Testis (tissue), 2 donors: ENCODE measurements around the gene SIGLEC8.
"Not testable (repeated sequence)": the region's sequence is repeated elsewhere in the genome, so short reads cannot be mapped to it uniquely, and the experiment has no call there.

ENCODE experiments used
- CTCF ChIP-seq, 3 experiments: fragments of 450-650 bp in 2 of 3; fragments of 200-600 bp in 1 of 3; sonication (generic) in 1 of 3; IDR thresholded peaks; one replicate each; pipeline ENCODE4 v1.5.1; 2016 to 2019; ENCODE audit warnings: antibody characterized with exemption in 3 of 3, mild to moderate bottlenecking in 2 of 3, moderate library complexity in 1 of 3
- POLR2A ChIP-seq: fragments of 450-650 bp; IDR thresholded peaks from one replicate; pipeline ENCODE4 v1.6.1; 2017; ENCODE audit warnings: antibody characterized with exemption, mild to moderate bottlenecking, moderate library complexity

- TF ChIP-seq CTCF (IDR thresholded peaks at IDR 0.05); POLR2A: not testable (repeated sequence)
Observed at GRCh38 chr19:51416422-51416821, 41.8 kb downstream of the SIGLEC8 start.
